GM12801 (cell line): ENCODE results near the gene SEMA5A.

Experiments used
- TF ChIP-seq, protein P1 (sequence below): IDR thresholded peaks from one replicate; pipeline ENCODE4 v1.5.1; 2011; ENCODE audit warnings: control low read depth; ENCODE audit not compliant: insufficient read length; ENCODE audit errors: extremely low read depth

SEMA5A gene

DNA sequence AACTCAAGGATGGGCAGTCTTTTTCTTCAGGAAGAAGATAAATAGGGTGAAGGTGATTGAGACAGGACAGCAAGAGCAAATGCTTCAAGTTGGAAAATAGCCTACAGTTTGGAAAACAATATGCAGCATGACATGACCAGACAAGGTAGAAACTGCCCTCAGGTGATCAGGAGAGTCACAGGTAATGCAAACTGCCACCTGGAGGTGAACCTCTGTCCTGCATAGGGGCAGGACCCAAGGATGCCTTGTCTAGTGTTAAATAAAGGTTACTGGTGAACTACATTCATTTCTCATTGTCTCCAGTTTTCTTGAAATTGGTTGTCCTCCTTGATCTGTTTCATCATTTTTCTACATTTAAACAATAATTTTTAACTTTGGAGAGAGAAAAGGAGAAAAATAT is 232.1 kb downstream of the SEMA5A start:
- TF ChIP-seq, protein P1, sequence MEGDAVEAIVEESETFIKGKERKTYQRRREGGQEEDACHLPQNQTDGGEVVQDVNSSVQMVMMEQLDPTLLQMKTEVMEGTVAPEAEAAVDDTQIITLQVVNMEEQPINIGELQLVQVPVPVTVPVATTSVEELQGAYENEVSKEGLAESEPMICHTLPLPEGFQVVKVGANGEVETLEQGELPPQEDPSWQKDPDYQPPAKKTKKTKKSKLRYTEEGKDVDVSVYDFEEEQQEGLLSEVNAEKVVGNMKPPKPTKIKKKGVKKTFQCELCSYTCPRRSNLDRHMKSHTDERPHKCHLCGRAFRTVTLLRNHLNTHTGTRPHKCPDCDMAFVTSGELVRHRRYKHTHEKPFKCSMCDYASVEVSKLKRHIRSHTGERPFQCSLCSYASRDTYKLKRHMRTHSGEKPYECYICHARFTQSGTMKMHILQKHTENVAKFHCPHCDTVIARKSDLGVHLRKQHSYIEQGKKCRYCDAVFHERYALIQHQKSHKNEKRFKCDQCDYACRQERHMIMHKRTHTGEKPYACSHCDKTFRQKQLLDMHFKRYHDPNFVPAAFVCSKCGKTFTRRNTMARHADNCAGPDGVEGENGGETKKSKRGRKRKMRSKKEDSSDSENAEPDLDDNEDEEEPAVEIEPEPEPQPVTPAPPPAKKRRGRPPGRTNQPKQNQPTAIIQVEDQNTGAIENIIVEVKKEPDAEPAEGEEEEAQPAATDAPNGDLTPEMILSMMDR: no peak

DNA sequence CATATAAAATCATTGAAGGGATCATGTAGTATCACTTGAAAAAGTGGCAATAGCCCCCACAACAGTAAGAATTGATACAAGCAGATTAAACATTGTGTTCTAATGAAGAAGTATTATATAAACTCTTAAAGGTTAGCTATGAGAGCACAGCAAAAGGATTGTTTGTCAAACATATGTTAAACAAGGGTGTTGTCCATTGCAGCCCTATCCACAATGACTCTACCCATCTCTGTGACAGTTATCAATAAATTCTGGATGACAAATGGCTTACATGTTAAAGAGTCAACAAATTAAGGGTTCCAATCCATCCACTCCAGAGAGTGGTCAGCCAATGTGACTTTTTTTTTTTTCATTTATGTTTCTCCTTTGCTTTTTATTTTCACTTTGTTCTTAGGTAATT is 238.7 kb downstream of the SEMA5A start:
- TF ChIP-seq, protein P1: no peak

DNA sequence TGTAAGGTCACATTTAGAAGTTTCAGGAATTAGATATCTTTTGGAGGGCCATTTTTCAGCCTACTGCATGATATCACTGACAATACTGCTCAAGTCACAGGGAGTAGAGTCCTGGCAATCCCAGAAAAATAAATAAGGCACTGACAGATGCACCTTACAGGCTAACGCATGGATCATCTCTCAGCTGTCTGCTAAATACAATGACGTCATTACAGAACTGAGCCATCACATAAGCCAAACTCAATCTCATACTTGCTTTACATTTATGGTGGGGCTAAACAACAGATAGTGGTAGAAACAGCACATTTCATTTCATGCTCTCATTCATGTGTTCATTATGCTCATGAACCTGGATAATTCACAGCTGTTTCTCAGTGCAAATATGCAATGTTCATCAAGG is 243.7 kb downstream of the SEMA5A start:
- TF ChIP-seq, protein P1: no peak

DNA sequence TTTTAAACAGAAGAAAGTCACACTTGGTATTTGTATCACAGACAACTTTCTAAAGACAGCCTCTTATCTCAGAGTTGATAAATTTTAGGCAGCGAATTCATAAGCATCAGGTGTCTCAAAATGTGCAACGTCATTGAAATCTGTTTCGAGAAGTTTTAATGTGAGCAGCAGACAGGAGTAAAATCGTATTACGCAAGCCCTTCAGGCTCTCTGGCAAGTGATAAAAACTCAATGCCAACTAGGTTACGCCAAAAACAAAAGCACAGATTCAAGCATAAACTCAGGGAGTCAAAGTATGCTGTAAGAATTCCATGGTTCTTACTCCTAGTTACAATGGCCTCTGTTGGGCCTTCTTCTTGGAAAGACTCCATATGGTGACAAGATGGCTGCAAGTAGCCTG is 244.7 kb downstream of the SEMA5A start:
- TF ChIP-seq, protein P1: no peak

DNA sequence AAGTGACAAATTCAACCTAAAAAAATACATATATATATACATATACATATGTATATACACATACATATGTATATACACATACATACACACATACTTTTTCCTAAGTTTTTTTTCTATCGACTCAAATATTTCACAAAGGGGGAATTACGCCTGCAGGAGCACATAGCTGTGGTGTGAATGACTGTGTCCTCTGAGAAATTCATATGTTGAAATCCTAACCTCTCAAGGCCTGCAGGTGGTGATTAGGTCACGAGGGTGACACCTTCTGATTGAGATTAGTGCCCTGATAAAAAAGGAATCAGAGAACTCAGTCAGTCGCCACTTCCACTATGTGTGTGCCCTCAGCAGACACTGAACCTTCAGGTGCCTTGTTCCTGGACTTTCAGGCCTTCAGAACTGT is 248.7 kb downstream of the SEMA5A start:
- TF ChIP-seq, protein P1: no peak

DNA sequence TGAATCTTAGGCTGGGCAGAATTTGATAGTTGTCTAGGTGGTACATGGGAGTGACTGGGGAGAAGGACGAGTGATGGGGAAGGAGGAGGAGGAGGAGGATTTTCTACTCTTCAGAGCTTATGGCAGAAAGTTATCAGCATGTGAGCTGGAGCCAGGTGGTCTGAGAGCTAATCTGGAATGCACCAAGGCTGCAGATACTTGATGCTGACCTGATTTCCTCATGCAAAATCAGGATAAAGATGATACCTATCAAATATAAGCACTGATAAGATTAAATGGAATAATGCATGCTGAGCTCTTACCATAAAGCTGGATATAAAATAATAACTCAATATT is 250.4 kb downstream of the SEMA5A start:
- TF ChIP-seq, protein P1: no peak

DNA sequence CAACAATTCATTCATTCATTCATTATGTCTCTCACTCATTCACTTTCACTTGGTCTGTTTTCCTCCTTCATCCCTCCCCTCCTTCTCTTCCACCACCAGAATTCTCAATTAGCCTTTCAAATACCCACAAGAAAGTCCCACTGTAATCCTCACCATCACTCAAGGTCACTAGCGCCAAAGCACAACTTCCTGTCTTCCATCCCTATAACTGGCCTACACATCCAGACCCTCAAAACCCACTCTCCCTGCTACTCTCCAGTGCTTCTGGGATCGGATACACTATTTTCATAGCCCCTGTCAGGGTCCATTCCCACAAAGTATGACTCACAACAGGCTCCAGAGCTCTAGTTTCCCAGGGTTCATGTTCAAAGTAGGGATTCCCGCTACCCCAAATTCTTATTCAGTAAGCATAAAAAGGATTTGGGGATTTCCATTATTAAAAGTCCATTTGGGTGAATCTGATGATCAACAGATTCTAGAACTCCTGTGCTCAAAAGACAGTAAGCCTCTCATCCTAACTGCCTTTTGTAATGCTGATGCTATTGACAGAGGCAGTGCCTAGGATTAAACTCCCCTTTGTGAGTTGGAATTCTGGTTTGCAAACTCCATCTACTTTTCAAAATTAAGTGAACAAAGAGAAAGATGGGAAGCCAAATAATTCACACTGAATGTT is 250.9 kb downstream of the SEMA5A start:
- TF ChIP-seq, protein P1: no peak
